DMS114 treated with DMSO at 0.1 percent for 48 hours (cell line): ENCODE data around the gene TXNRD1.
"Not testable (repeated sequence)": the region's sequence is repeated elsewhere in the genome, so short reads cannot be mapped to it uniquely, and the experiment has no call there.

ENCODE experiments used
- DNase-seq: peaks from one replicate; lab custom pipeline; 2025; ENCODE audit not compliant: unreplicated experiment; lab: John Stamatoyannopoulos, UW

Gene TXNRD1

DNA sequence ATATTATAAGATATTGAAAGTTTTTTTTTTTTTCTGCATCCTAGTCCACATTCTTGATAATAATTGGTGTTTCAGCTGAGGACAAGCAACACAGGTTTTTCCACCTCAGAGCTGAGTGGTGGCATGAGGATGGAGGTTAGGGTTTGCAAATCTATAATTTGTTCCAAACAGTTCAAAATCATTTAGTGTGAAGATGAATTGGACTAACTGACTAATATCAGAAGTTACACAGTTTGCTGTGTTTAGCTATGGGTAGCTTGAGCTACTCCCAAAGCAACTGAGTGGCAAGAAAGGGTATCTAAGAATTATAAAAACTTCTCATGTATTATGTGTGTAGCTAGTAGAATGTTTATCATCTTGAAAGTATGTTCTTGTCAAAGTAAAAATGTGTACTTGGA, 105.0 kb downstream of the TXNRD1 start:
- no peak for DNase-seq

GRCh38 chr12:104321949-104322348, 106.4 kb downstream of the TXNRD1 start:
- no peak for DNase-seq

GRCh38 chr12:104322533-104322932, 107.0 kb downstream of the TXNRD1 start:
- not testable (repeated sequence) for DNase-seq

- no peak for DNase-seq
Observed at GRCh38 chr12:104323899-104324298, 108.3 kb downstream of the TXNRD1 start.

DNA sequence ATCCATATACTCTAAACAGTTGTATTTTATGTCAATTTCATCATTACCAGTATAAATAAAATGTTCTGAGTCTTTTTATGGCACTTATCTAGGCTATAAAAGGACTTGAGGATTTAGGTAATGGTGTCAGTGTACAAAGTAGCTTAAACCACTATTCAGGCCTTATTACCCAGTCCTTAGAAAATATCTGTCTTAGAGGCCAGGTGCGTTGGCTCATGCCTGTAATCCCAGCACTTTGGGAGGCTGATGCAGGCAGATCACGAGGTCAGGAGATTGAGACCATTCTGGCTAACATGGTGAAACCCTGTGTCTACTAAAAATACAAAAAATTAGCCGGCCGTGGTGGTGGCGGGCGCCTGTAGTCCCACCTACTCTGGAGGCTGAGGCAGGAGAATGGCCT, 112.7 kb downstream of the TXNRD1 start:
- not testable (repeated sequence) for DNase-seq

DNA sequence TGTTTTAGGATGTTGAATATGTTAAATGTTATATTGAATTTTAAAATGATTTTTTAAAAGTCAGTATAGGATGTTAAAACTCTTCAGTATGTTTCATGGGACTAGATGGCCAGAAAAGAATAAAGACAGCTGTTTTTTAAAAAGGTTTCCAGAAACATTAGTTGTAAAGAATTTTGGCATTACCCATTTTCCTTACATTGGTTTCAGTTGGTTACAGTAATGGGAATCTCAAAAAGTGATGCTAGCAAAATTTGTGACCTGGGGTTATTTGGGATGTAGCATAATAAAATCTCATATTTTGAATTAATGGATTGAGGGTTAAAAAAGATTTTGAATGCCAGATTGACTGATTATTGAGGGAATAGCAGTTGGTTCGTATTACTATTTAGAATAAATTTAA, 113.2 kb downstream of the TXNRD1 start:
- DNase-seq: no peak

DNA sequence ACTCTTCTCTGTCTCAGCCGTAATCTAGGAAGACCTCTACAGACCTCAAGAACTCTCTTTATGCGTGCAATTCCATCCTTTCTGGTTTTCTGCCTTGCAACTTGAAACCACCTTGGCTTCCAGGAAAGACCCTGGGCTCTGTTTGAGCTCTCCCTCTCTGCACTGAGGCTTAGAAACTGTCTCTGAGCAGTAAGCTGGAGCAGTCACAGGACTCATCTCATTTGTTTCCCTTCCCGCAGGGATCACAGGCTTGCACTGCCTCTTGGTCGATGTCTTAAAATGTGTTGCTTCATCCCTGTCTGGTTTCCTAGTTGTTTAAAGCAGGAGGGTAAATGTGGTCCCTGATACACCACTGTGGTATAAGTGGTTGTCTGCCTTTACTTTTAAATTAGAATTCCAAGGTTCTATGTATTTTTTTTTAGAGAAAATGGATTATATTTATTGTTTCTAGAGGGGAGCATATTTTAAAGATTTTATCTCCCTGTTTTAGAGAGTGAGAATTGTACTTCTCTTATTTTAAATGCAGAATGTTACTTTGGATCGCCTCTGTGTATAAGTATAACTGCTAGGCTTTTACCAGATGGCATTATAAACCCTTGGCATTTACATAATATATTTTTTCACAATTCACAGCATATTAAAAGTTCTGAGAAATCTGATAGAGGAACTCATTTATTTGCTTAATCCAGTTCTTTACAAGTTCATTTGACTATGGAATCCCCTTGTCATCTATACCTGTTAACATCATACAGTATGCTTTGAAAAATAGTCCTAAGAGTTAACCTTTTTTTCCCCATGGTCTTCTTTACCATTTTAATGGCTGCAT, 114.3 kb downstream of the TXNRD1 start:
- DNase-seq: no peak

- no peak for DNase-seq
Observed at GRCh38 chr12:104331376-104331775, 115.8 kb downstream of the TXNRD1 start.

GRCh38 chr12:104332273-104332672, 116.7 kb downstream of the TXNRD1 start:
- not testable (repeated sequence) for DNase-seq

- DNase-seq: no peak
Observed at GRCh38 chr12:104333692-104334255, 118.2 kb downstream of the TXNRD1 start.

GRCh38 chr12:104334581-104334980, 119.0 kb downstream of the TXNRD1 start:
- DNase-seq: no peak

DNA sequence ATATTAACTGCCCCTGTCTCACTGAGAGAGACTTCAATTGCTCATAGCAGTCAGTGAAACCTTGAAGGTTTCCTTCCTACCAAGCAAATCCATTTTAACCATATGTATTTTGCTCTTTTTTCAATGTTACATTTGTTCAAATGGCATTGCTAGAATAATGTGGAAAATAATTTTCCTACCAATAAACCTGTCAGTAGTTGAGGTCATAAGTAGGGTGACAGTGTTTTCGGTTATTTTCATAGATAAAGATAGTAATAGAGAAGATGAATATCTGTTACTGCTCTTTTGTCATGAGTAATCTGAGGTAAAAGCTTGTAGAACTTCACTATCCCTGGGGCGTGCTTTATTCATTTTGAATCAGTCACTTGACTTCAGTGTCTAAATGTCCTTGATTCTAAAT, 120.5 kb downstream of the TXNRD1 start:
- DNase-seq: no peak

DNA sequence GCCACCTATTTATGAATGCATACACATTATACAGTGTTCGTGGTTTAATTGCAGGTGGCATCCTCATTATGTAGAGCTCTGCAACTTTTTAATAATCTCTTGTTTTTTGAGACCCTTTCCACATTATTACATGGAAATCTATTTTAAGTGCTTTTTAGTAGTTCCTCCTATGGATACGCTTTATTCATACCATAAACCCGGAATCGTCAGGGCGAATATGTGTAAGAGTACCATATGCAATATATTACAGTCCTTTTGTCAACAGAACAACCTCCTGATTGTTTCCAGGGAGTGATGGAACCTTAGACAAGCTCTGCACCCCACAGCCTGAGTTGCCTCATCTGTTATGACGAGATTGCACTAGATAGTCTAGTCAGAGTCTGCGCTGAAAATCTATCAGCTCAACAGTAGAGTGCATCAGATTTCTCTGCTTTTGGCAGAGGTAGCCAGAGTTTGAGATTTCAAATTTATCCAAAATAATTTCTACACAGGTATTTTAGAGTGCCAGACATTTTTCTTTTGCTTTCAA, 121.5 kb downstream of the TXNRD1 start:
- DNase-seq: no peak

DNA sequence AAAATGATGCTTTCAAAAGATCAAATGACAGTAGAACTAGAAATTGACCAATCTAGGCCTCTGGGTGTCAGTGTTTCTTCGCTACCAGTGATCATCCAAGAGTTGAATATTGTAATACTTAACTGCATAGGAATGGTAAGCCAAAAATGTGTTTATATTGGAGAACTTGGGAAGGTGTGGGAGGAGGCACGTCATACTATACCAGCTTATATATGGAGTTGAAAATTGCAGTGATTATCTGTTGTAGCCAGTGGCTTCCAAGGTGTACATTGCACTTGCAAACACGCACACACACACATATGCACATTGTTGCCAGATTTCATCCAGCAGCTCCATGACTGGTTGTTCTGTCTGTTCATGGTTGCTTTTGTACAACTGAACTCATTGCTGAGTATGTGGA, 124.1 kb downstream of the TXNRD1 start:
- no peak for DNase-seq

DNA sequence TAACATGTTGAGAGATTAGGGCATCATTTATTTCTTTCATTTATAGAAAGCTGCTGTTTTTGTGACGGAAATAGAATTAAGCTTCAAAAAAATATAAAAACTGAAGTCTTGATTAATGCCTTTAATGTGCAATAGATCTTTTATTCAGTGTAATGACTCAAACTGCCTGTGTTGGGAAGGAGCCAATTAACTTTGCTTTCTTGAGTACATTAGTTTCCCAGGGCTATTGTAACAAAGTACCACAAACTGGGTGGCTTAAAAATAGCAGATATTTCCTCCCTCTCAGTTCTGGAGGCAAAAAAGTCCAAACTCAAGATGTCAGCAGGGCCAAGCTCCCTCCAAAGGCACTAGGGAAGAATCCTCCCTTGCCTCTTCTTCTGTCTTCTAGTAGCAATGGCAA, 124.6 kb downstream of the TXNRD1 start:
- no peak for DNase-seq

DNA sequence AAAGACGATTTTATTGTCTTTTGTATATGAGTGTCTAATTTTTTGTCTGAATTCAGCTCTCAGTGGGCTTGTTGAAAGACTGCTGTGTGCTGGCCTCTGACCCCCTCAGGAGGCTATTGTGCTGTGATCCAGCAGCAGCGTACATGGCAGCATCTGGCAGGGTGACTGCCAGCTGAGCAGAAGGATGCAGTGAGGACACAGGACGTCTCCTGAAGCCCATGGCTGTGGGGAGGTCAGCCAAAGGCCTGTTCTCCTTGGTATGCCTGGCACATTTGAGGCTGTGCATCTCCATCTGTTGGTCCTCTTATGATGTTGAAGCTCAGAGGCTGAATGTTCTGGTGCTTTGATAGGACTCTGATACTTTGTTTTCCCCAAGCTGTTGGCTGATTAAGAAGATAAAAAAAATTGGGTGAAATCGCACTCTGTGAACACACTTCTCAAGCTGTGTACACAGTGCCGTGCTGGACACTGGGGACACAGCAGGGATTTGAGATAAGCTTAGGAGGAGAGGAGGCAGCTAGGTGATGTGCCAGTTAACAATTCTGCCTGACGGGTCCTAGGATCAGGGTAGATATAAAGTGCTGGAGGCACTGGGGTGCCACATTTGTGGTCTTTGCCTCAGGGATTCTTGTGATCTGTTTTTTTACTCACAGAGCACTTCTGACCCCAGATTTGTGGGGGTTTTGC, 125.5 kb downstream of the TXNRD1 start:
- no peak for DNase-seq

GRCh38 chr12:104342147-104342546, 126.6 kb downstream of the TXNRD1 start:
- no peak for DNase-seq

GRCh38 chr12:104342635-104343249, 127.2 kb downstream of the TXNRD1 start:
- DNase-seq: no peak

GRCh38 chr12:104344682-104345081, 129.1 kb downstream of the TXNRD1 start:
- no peak for DNase-seq

- DNase-seq: no peak
Observed at GRCh38 chr12:104345234-104346066, 129.9 kb downstream of the TXNRD1 start.
